Heart right ventricle (tissue), 16 donors: ENCODE measurements around the gene NUSAP1. TPM values are rescaled to one million over a fixed set of nuclear protein-coding genes. Genes with fewer than 3 reads are reported as not detected.

Experiments
- ATAC-seq, 8 donors: fragments of 200-7000 bp; cut with Tn5 transposase; one replicate each; pipeline ENCODE4 v1.9.1; 2020; ENCODE audit warnings: mild to moderate bottlenecking in 8 of 8, moderate library complexity in 8 of 8, moderate number of reproducible peaks in 1 of 8
- DNase-seq, 2 donors: peaks; one replicate each; pipeline ENCODE4 v3.0.0-alpha.2; 2020
- H3K27ac ChIP-seq, 10 donors: fragments of 200-600 bp; sonication (generic) in 2 of 10; one replicate each; pipeline versions ENCODE4 v1.5.0 to v1.8.0; 2020 to 2022; ENCODE audit warnings: mild to moderate bottlenecking in 3 of 10
- H3K27me3 ChIP-seq, 7 donors: fragments of 200-600 bp; one replicate each; pipeline ENCODE4 v1.8.0; 2021 to 2022; ENCODE audit warnings: mild to moderate bottlenecking in 2 of 7
- H3K36me3 ChIP-seq, 9 donors: fragments of 200-600 bp; sonication (generic) in 1 of 9; one replicate each; pipeline versions ENCODE4 v1.5.0 to v1.8.0; 2020 to 2022; ENCODE audit warnings: mild to moderate bottlenecking in 2 of 9
- H3K4me1 ChIP-seq, 9 donors: fragments of 200-600 bp; sonication (generic) in 1 of 9; one replicate each; pipeline versions ENCODE4 v1.5.0 to v1.8.0; 2020 to 2022; ENCODE audit warnings: mild to moderate bottlenecking in 4 of 9
- H3K4me3 ChIP-seq, 10 donors: fragments of 200-600 bp; sonication (generic) in 2 of 10; one replicate each; pipeline versions ENCODE4 v1.5.0 to v1.8.0; 2020 to 2022; ENCODE audit warnings: mild to moderate bottlenecking in 7 of 10, moderate library complexity in 2 of 10
- H3K9me3 ChIP-seq, 11 donors: fragments of 200-600 bp in 10 of 11; sonication (generic) in 2 of 11; one replicate each; pipeline versions ENCODE4 v1.5.0 to v1.8.0; 2013 to 2022; ENCODE audit warnings: mild to moderate bottlenecking in 2 of 11, control low read depth in 1 of 11, moderate library complexity in 1 of 11
- CTCF ChIP-seq, 9 donors: fragments of 200-600 bp; sonication (generic) in 2 of 9; IDR thresholded peaks; one replicate each; pipeline versions ENCODE4 v1.5.0 to v1.8.0; 2021 to 2022; ENCODE audit warnings: antibody characterized with exemption in 9 of 9, mild to moderate bottlenecking in 5 of 9, moderate library complexity in 1 of 9
- WGBS, 2 donors: extraction: QIAGEN DNeasy Blood & Tissue Kit; methylation state at CpG; one replicate each; pipeline ENCODE4 v1.1.7; 2013; ENCODE audit warnings: inconsistent platforms in 1 of 2; 5-methylcytosine and 5-hydroxymethylcytosine counted together
- intact Hi-C, 10 donors: fragments of 100-400 bp; cut with DNase I; formaldehyde crosslinking; loops; one replicate each; pipeline versions ENCODE4 v1.11.1 to v1.14.2; 2022
- polyA plus RNA-seq, 2 donors: library from polyadenylated mRNA; stranded (reverse); fragments of 200-250 nt; gene quantifications; one replicate each; pipeline ENCODE4 v1.2.3, GENCODE V29; 2013
- total RNA-seq, 10 donors: library from RNA; stranded (reverse); fragmentation: NEBNext Ultra II Directional in 3 of 10; extraction: Animal tissue kit (Norgen Biotek cat#: 25700) in 3 of 10; gene quantifications; one replicate each; pipeline versions ENCODE4 v1.2.1 to v1.2.4, GENCODE V29; 2021 to 2023
- donor health status: Arrhythmogenic right ventricular cardiomyopathy.
- donor health status: ischemic (EF 13 %, LVEDD 7.1; RV severe dilation, severe dysfunction).
- donor health status: healthy with polysubstance abuse.
- donor health status: DM: no; HTN: yes; CAD: no.
- donor health status: DM: no; HTN: no; CAD: no.
- donor health status: ischemic (EF 25% LVEDD 6.9; RV normal size, moderate dysfunction).
- donor health status: ischemic (EF 25% LVEDD 5.7; RV mildly dilated, moderate dysfunction).
- donor health status: healthy.
- donor health status: DM: yes; HTN: yes; CAD: no.
- donor health status: Ischemic cardiomyopathy.
- donor health status: ischemic (EF 35%, LVEDD 5.7; RV mildly dilated, moderate dysfunction).
- donor health status: nonischemic (EF 11% LVEDD 7.7; RV severe dilation, severe dysfunction).
- donor health status: DM: yes; HTN: yes; CAD: no.
- donor health status: PGD.
- donor health status: ischemic (EF 29% LVEDD 5.4; RV normal size, mild dysfunction).
- donor health status: nonischemic (EF 23%, LVEDD 6.1; RV moderate dilation, normal function).

Gene NUSAP1
- total and polyA plus RNA-seq, 12 donors: 0.66 to 16.6 (median 1.2) TPM

- peaks cover 0 to 49% (median 38%) of the 10 kb centered on the region in 9 donors for H3K4me1 ChIP-seq
- peak overlapping the region; percentile 66 to 96 (median 82) for H3K4me3 ChIP-seq
- no peak for TF ChIP-seq CTCF (IDR thresholded peaks at IDR 0.05)
- 1 to 2% methylated on average over 20 of the region's 20 CpGs for WGBS, 2 donors
- no peaks in the 10 kb centered on the region for H3K27me3 ChIP-seq
- peak overlapping the region; percentile 86 to 99 (median 94) for H3K27ac ChIP-seq
- ATAC-seq: peak; percentile 4 to 62 (median 20)
- no peaks in the 10 kb centered on the region for H3K9me3 ChIP-seq
- H3K36me3 ChIP-seq: peaks cover 0 to 57% (median 36%) of the 10 kb centered on the region in 9 donors
- intact Hi-C loops: loop anchor here in 2 of 10 donors (2.0 to 5.0 kb wide), 3 partner anchors 48 to 54 kb away; partner anchors contain the start of genes CHP1 (in 2 of the 2), EXD1 (in 2 of the 2), NUSAP1 (in 1 of the 2) and OIP5 (in 1 of the 2)
- peak in 1 of 2 donors; percentile 32 for DNase-seq
Measured at GRCh38 chr15:41284427-41285177, 48.1 kb upstream of the NUSAP1 start.

GRCh38 chr15:41285285-41285684, 47.4 kb upstream of the NUSAP1 start:
- H3K27ac ChIP-seq: peak overlapping the region in 9 of 10 donors; percentile 86 to 99 (median 95)
- WGBS, 2 donors: 31 to 46% methylated on average over 7 of the region's 7 CpGs
- no peaks in the 10 kb centered on the region for H3K9me3 ChIP-seq
- peak overlapping the region; percentile 66 to 96 (median 82) for H3K4me3 ChIP-seq
- intact Hi-C loops: loop anchor here in 1 of 10 donors (2.0 kb wide), 1 partner anchor 54 kb away; the partner anchor contains the start of genes CHP1 and EXD1
- peaks cover 0 to 57% (median 34%) of the 10 kb centered on the region in 9 donors for H3K36me3 ChIP-seq
- H3K27me3 ChIP-seq: no peaks in the 10 kb centered on the region
- H3K4me1 ChIP-seq: peaks cover 0 to 54% (median 38%) of the 10 kb centered on the region in 9 donors
- no peak for TF ChIP-seq CTCF (IDR thresholded peaks at IDR 0.05)
- DNase-seq: no peak
- no peak for ATAC-seq

- no peaks in the 10 kb centered on the region for H3K27me3 ChIP-seq
- TF ChIP-seq CTCF (IDR thresholded peaks at IDR 0.05): no peak
- no peak for DNase-seq
- peaks cover 0 to 69% (median 38%) of the 10 kb centered on the region in 9 donors for H3K4me1 ChIP-seq
- intact Hi-C loops: no loop called here
- WGBS, 2 donors: 95 to 96% methylated on average over 6 of the region's 6 CpGs
- peaks cover 0 to 66% (median 34%) of the 10 kb centered on the region in 9 donors for H3K36me3 ChIP-seq
- no peak overlapping the region for H3K27ac ChIP-seq
- ATAC-seq: no peak
- H3K9me3 ChIP-seq: no peaks in the 10 kb centered on the region
- H3K4me3 ChIP-seq: no peak overlapping the region
Measured at GRCh38 chr15:41286665-41287333, 45.9 kb upstream of the NUSAP1 start.

- ATAC-seq: no peak
- H3K9me3 ChIP-seq: no peaks in the 10 kb centered on the region
- peaks cover 0 to 83% (median 34%) of the 10 kb centered on the region in 9 donors for H3K36me3 ChIP-seq
- no peak for DNase-seq
- no peaks in the 10 kb centered on the region for H3K27me3 ChIP-seq
- intact Hi-C loops: no loop called here
- no peak for TF ChIP-seq CTCF (IDR thresholded peaks at IDR 0.05)
- WGBS, 2 donors: 48 to 51% methylated on average over 1 of the region's 1 CpG
- H3K4me3 ChIP-seq: no peak overlapping the region
- H3K27ac ChIP-seq: peak overlapping the region in 2 of 10 donors; percentile 20 to 32
- H3K4me1 ChIP-seq: peaks cover 0 to 65% (median 38%) of the 10 kb centered on the region in 9 donors
Measured at GRCh38 chr15:41288464-41288863, 44.2 kb upstream of the NUSAP1 start.
